ES-I3 (cell line): ENCODE data around the gene PGAM1.

Source experiments
- H3K36me3 ChIP-seq: 2 replicates; pipeline ENCODE4 v1.6.1; 2013; ENCODE audit warnings: mild to moderate bottlenecking, low read length, control low read depth, moderate library complexity; ENCODE audit not compliant: insufficient read depth
- H3K4me1 ChIP-seq: 2 replicates; pipeline ENCODE4 v1.6.1; 2013; ENCODE audit warnings: mild to moderate bottlenecking, control low read depth, low read length; ENCODE audit not compliant: insufficient read depth
- H3K9ac ChIP-seq: 2 replicates; pipeline ENCODE4 v1.6.1; 2013; ENCODE audit warnings: low read depth, mild to moderate bottlenecking, low read length, moderate library complexity
- H3K9me3 ChIP-seq: 2 replicates; pipeline ENCODE4 v1.6.1; 2013; ENCODE audit warnings: mild to moderate bottlenecking, low read length, moderate library complexity; ENCODE audit not compliant: control insufficient read depth, insufficient read depth

Gene PGAM1

DNA sequence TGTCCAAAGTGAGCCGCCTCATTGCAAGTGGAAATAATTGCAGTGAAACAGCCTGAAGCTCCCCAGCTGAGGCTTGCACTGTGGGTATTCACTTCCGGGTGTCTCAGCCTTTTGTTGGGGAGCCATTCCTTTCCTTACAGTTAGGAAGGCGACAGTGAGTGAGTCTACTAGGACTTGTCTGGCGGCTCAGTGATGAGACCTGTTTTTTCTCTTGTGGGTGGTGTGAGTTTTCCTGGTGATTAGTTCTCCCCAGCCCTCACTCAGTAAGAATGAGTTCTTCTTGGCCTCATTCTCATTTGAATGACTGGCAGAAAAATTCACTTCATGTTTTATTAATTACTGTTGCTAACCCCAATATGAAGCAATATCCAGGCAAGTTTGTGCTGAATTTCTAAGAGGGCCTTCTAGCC, 2.6 kb downstream of the PGAM1 start:
- Histone ChIP-seq H3K9me3 (no peaks in the 10 kb centered on the region), H3K4me1 (peaks cover 4% of the 10 kb centered on the region; the same call in 1 of the 2 replicates), H3K36me3 (peaks cover 23% of the 10 kb centered on the region), H3K9ac (peak overlapping the region; percentile 100)

DNA sequence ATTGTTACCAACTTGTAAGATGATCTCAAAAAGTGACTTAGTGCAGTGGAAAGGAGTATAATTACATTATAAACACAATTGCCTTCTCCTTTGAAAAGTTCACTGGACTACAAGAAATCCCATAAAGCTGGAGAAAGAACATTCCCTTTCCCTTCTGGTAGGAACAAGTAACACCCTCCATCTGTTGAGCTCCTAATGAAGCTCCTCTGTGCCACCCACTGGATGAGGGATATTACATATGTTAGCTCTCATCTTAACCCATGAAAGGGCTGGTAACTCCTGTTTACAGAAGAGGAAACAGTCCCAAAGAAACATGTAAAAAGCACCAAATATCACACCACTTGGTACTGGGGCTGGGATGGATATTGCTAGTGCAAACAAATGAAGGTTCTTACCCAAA, 8.1 kb downstream of the PGAM1 start:
- Histone ChIP-seq H3K9me3 (no peaks in the 10 kb centered on the region), H3K9ac (no peak overlapping the region), H3K4me1 (no peaks in the 10 kb centered on the region), H3K36me3 (peaks cover 31% of the 10 kb centered on the region)

GRCh38 chr10:97434557-97434956, 8.6 kb downstream of the PGAM1 start:
- peaks cover 36% of the 10 kb centered on the region for H3K36me3 ChIP-seq
- no peaks in the 10 kb centered on the region for H3K9me3 ChIP-seq
- no peaks in the 10 kb centered on the region for H3K4me1 ChIP-seq
- no peak overlapping the region for H3K9ac ChIP-seq

DNA sequence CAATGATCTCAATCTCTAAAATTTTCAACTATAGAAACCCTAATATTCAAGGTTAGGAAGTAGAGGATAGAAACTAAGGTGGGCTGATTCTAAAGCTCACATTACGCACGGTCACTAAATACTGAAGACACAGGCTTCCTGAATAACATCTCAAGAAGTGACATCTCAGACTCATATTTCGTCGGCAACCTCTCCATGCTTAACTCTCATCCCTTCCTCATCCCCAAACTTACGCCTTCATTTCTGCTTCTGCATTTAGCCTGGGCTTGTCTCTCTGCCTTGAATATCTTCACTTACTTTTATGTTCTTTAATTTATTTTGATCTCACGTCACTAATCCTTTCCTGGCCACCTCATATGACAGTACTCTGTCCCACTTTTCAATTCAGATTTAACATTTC, 9.2 kb downstream of the PGAM1 start:
- peaks cover 34% of the 10 kb centered on the region for H3K36me3 ChIP-seq
- no peaks in the 10 kb centered on the region for H3K9me3 ChIP-seq
- H3K9ac ChIP-seq = no peak overlapping the region
- H3K4me1 ChIP-seq = no peaks in the 10 kb centered on the region

DNA sequence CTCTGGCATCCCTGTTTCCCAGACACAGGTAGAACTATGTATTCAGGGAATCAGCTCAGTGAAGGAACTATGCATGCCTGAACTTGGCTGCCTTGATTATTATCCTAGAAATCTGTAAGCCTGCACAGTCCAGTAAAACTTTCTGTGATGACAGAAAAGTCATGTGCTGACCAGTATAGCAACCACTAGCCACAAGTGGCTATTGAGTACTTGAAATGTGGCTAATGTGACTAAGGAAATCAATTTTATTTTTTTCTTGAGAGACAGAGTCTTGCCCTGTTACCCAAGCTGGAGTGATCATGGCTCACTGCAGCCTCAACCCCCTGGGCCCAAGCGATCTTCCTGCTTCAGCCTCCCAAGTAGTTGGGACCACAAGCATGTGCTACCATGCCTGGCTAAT, 16.3 kb downstream of the PGAM1 start:
- H3K4me1 ChIP-seq = peaks cover 4% of the 10 kb centered on the region; the same call in 1 of the 2 replicates
- no peak overlapping the region for H3K9ac ChIP-seq
- H3K9me3 ChIP-seq = no peaks in the 10 kb centered on the region
- H3K36me3 ChIP-seq = peaks cover 15% of the 10 kb centered on the region

DNA sequence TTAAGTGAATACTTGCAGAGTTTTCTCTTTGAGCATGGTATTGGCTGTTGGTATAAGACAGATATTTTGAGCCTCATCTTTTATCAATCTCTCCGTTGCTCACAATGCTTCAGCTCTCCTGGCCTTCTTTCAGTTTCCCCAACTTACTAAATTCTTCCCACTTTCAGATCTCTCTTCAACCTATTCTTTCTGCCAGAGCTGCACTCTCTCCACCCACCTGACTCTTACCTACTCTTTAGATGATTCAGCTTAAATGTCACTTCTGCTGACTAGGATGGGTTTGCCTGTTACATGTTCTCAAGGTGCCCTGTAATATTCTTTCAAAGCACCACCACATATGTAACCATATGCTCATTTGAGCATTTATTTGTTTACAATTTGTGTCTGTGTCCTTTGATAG, 18.2 kb downstream of the PGAM1 start:
- peaks cover 11% of the 10 kb centered on the region for H3K36me3 ChIP-seq
- H3K9me3 ChIP-seq = no peaks in the 10 kb centered on the region
- peaks cover 4% of the 10 kb centered on the region; the same call in 1 of the 2 replicates for H3K4me1 ChIP-seq
- H3K9ac ChIP-seq = no peak overlapping the region

DNA sequence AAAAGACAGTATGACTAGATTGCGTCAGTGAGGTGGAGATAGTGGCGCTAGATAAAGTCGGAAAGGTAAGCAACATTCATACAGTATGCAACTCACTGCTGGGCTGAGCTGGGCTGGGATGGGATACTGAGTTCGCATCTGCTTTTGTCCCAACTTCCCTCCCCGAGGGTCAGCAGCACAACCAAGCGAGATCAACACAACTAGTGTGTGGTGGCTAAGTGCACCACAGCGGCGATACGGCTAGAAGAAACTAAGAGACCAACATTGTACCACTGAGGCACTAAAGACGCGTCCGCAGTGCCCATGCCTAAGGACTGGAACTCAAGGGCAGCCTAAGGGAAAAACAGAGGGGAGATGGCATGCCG, 19.3 kb downstream of the PGAM1 start:
- Histone ChIP-seq H3K36me3 (peaks cover 6% of the 10 kb centered on the region; the same call in 1 of the 2 replicates), H3K9ac (peak overlapping the region; percentile 68), H3K9me3 (no peaks in the 10 kb centered on the region), H3K4me1 (peaks cover 4% of the 10 kb centered on the region; the same call in 1 of the 2 replicates)

DNA sequence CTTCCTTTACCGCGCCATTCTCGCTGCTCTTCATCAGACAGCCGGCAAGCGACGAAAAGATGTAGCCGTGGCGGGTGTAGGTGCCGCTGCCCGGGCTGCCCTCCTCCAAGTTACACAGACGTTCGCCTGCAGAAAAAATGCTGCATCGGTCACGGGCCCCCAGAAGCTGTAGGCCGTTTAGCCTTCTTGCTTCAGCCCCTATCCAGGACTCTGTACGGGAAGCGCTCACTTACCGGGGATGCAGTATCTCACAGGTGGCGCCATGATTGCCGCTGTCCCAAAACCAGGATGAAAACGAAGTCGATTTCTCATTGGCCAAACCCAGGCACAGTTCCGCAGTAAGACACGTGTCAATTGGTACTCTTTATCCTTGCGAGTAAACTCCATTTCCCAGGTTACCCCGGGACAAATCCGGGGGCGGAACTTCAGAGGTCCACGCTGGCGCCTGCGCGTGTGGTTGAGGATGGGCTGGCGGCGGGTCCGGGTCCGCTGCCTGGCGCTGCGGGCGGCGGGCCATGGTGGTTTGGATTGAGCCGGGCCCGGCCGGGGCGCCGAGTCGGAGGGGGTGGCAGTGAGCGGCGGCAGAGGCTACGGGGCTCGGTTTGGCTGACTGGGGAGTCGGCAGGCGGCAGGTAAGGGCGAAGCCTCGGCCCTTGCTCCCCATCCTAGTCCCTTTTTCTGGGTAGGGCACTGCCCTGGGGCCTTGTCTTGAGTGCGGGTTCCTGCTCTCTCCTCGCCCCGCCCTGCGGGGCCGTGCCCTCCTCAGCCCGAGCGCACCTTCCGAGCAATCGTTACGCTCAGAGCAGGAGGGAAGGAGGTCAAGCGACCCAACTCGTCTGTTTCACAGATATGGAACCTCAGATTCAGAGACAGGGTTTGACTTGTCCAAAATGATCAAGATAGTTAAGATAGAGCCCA, 20.0 kb downstream of the PGAM1 start, which contains the start of the genes EXOSC1 and ZDHHC16:
Gene EXOSC1, minus strand, starts transcription at position 285 of the 918 bp plus-strand sequence. Its CDS starts 21 bp downstream, at position 264.
Gene ZDHHC16, plus strand, starts transcription at position 454 of the 918 bp plus-strand sequence. CDS start 5,501 bp downstream, outside the sequence.
- Histone ChIP-seq H3K36me3 (peaks cover under 1% of the 10 kb centered on the region; the same call in 1 of the 2 replicates), H3K4me1 (peaks cover 4% of the 10 kb centered on the region; the same call in 1 of the 2 replicates), H3K9me3 (no peaks in the 10 kb centered on the region)

DNA sequence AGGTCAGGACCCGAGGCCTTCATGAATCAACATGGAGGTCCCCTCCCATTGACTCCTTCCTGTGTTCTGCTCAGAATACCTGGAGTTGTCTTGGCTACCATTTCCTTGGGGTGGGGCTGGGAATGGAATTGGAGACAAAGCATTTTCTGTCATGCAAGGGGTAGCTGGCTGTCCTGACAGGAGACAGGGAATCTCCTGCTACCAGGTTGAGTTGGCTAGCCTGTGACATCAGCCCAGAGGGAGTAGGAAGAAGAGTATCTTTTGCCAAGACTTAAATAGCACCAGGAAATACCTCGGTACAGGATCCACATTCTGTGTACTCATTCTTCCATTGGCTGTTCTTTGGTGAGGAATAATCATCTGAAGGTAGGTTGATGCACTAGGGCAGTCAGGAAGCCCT, 24.8 kb downstream of the PGAM1 start:
- Histone ChIP-seq H3K36me3 (peaks cover 11% of the 10 kb centered on the region), H3K4me1 (no peaks in the 10 kb centered on the region), H3K9ac (no peak overlapping the region), H3K9me3 (no peaks in the 10 kb centered on the region)

More for the DNA sequence above, 20.0 kb downstream of the PGAM1 start, which contains the start of the genes EXOSC1 and ZDHHC16:
- H3K9ac ChIP-seq = peak within 1 kb of the TSS; percentile 68

DNA sequence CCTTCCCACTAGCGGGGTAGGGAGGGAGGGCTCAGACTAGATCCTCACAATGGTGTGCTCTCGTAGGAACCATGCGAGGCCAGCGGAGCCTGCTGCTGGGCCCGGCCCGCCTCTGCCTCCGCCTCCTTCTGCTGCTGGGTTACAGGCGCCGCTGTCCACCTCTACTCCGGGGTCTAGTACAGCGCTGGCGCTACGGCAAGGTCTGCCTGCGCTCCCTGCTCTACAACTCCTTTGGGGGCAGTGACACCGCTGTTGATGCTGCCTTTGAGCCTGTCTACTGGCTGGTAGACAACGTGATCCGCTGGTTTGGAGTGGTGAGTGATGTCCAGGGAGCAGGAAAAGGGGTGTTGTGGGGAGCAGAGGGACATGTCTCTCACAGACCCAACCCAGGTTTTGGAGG, 25.6 kb downstream of the PGAM1 start:
- Histone ChIP-seq H3K4me1 (no peaks in the 10 kb centered on the region), H3K9ac (no peak overlapping the region), H3K36me3 (peaks cover 14% of the 10 kb centered on the region), H3K9me3 (no peaks in the 10 kb centered on the region)

DNA sequence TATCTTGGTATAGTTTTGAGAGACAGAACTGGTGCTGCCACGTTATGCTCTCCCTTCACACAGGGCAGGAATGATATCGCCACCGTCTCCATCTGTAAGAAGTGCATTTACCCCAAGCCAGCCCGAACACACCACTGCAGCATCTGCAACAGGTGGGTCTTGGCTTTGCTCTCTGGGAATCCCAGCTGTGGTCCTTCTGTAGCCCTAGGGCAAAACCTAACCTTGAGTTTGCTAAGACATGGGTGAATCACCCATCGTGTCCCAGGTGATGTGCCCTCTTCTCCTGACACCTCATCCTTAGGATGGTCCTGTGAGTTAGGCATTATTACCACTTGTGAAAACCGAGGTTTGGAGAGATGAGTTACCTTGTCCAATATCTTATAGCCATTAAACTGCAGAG, 26.4 kb downstream of the PGAM1 start:
- no peak overlapping the region for H3K9ac ChIP-seq
- H3K4me1 ChIP-seq = no peaks in the 10 kb centered on the region
- H3K36me3 ChIP-seq = peaks cover 18% of the 10 kb centered on the region
- H3K9me3 ChIP-seq = no peaks in the 10 kb centered on the region

DNA sequence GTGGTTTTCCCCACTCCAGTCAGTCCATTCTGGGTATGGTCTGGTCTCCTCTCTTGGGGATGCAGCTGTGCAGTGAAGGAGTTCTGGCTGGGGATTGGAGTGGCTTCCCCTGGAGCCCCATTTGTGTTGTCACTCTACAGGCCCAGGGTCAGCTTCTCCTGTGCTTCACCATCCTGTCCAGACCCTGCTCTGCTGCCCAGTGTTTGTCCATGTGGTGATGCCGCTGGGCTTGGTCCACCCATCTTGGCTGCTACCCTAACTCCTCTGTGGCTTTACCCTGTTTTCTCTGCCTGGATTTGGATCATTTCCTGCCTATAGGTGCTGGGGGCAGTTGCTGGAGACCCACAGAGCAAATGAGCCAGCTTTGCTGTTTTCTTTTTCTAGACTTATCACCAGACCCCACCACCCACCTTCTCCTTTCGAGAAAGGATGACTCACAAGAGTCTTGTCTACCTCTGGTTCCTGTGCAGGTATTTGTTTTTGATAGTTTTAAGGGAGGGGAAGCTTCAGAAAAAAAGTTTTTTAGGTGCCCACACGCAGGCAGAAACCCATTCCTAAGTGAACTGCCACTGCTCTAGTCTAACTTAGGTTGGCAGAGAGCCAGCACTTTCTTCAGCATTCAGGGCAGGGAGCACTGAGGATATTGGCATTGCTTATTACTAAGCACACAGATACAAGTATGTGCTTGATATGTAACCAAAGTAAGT, 28.5 kb downstream of the PGAM1 start:
- Histone ChIP-seq H3K4me1 (no peaks in the 10 kb centered on the region), H3K36me3 (peaks cover 32% of the 10 kb centered on the region), H3K9me3 (no peaks in the 10 kb centered on the region), H3K9ac (no peak overlapping the region)

DNA sequence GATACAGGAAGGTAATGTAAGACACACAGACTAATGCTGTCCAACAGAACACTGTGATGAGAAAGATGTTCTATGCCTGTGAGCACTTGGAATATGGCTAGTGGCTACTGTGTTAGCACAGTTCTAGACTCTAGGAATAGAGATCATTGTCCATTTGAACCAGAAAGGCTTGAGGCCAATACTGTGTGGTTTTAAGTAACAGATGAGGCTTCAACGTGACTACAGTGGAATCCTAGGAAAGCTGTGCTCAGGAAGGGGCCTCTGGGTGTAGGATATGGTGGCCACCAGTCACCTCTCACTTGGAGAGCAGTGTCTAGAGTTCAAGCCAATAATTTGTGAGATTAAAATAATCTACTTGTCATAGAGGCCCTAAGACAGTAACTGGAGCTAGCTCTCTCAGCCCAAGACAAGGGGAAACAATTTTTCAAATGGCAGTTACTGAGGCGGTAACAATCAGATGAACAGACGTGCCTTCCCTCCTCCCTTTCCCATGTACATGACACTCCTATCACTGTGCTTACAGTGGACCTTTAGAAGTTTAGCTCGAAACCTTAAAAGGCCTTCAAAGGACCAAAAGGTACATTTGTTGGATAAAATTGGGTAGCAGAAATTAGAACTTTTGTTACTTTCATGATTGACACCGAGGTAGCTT, 30.2 kb downstream of the PGAM1 start:
- Histone ChIP-seq H3K36me3 (peaks cover 39% of the 10 kb centered on the region), H3K9ac (no peak overlapping the region), H3K4me1 (no peaks in the 10 kb centered on the region), H3K9me3 (no peaks in the 10 kb centered on the region)

GRCh38 chr10:97456686-97457065, 30.7 kb downstream of the PGAM1 start:
- H3K9me3 ChIP-seq = no peaks in the 10 kb centered on the region
- H3K4me1 ChIP-seq = no peaks in the 10 kb centered on the region
- peaks cover 44% of the 10 kb centered on the region for H3K36me3 ChIP-seq
- H3K9ac ChIP-seq = no peak overlapping the region
